ENCODE results near the gene TBPL1. TPM values are rescaled to one million over a fixed set of nuclear protein-coding genes. Genes with fewer than 3 reads are reported as not detected.

TBPL1 gene
- total and polyA plus RNA-seq, 4 donors = 5.4 to 34.6 (median 11.5) TPM

- WGBS = 88% methylated on average over 4 of the region's 4 CpGs
- Histone ChIP-seq H3K9me3 (ENCODE audit: control insufficient read depth in 4 of 4, low read length in 3 of 4) (no peaks in the 10 kb centered on the region), H3K4me1 (ENCODE audit: control insufficient read depth in 4 of 4, insufficient read depth in 4 of 4, low read length in 3 of 4) (peaks cover 0 to 7% (median 0%) of the 10 kb centered on the region in 4 donors), H3K27me3 (ENCODE audit: control insufficient read depth in 4 of 4, insufficient read depth in 4 of 4, low read length in 3 of 4) (no peaks in the 10 kb centered on the region), H3K4me3 (ENCODE audit: low read depth in 1 of 3, low read length in 3 of 3) (no peak overlapping the region), H3K36me3 (ENCODE audit: control insufficient read depth in 4 of 4, insufficient read depth in 3 of 4, low read depth in 1 of 4, low read length in 3 of 4) (no peaks in the 10 kb centered on the region), H3K27ac (ENCODE audit: low read depth in 1 of 2, low read length in 2 of 2) (no peak overlapping the region), H3K9ac (ENCODE audit: low read depth in 1 of 2, low read length in 2 of 2) (no peak overlapping the region)
- no peak for TF ChIP-seq ZBTB33 (IDR thresholded peaks at IDR 0.05)
- TF ChIP-seq FOXA1 (IDR thresholded peaks at IDR 0.05) = no peak
- TF ChIP-seq HNF4G (IDR thresholded peaks at IDR 0.05) = no peak
- no peak for TF ChIP-seq TAF1 (conservative IDR thresholded peaks at IDR 0.05)
- TF ChIP-seq FOXA2 (IDR thresholded peaks at IDR 0.05) = no peak
- no peak for TF ChIP-seq HNF4A (conservative IDR thresholded peaks at IDR 0.05)
- no peak for TF ChIP-seq ATF3 (IDR thresholded peaks at IDR 0.05)
- no peak for TF ChIP-seq CTCF (IDR thresholded peaks at IDR 0.05; ENCODE audit: low read depth, low read length, missing input control)
- no peak for TF ChIP-seq RAD21 (IDR thresholded peaks at IDR 0.05)
- TF ChIP-seq YY1 (IDR thresholded peaks at IDR 0.05) = no peak
- no peak for TF ChIP-seq NR2F2 (IDR thresholded peaks at IDR 0.05)
- DNase-seq (ENCODE audit: low spot score) = no peak
These were observed 12.9 kb downstream of the TBPL1 start for GRCh38 chr6:133965817-133966360.

- no peak overlapping the region for H3K9ac ChIP-seq (ENCODE audit: low read depth in 1 of 2, low read length in 2 of 2)
- no peak for TF ChIP-seq RXRA (IDR thresholded peaks at IDR 0.05)
- no peak for TF ChIP-seq SP1 (IDR thresholded peaks at IDR 0.05)
- no peak for TF ChIP-seq EGR1 (IDR thresholded peaks at IDR 0.05; ENCODE audit: low read depth in 2 of 2)
- no peak for TF ChIP-seq YY1 (IDR thresholded peaks at IDR 0.05)
- no peak for TF ChIP-seq ATF3 (IDR thresholded peaks at IDR 0.05)
- no peak for TF ChIP-seq ZBTB33 (IDR thresholded peaks at IDR 0.05)
- TF ChIP-seq NR2F2 (IDR thresholded peaks at IDR 0.05) = no peak
- no peak for TF ChIP-seq CTCF (IDR thresholded peaks at IDR 0.05; ENCODE audit: low read depth, low read length, missing input control)
- TF ChIP-seq FOXA1 (IDR thresholded peaks at IDR 0.05) = no peak
- TF ChIP-seq HNF4G (IDR thresholded peaks at IDR 0.05) = no peak
- TF ChIP-seq REST (IDR thresholded peaks at IDR 0.05) = no peak
- H3K36me3 ChIP-seq (ENCODE audit: control insufficient read depth in 4 of 4, insufficient read depth in 3 of 4, low read depth in 1 of 4, low read length in 3 of 4) = no peaks in the 10 kb centered on the region
- DNase-seq (ENCODE audit: low spot score) = no peak
- peaks cover 0 to 12% (median 0%) of the 10 kb centered on the region in 4 donors for H3K4me1 ChIP-seq (ENCODE audit: control insufficient read depth in 4 of 4, insufficient read depth in 4 of 4, low read length in 3 of 4)
- no peaks in the 10 kb centered on the region for H3K27me3 ChIP-seq (ENCODE audit: control insufficient read depth in 4 of 4, insufficient read depth in 4 of 4, low read length in 3 of 4)
- no peak overlapping the region for H3K27ac ChIP-seq (ENCODE audit: low read depth in 1 of 2, low read length in 2 of 2)
- no peaks in the 10 kb centered on the region for H3K9me3 ChIP-seq (ENCODE audit: control insufficient read depth in 4 of 4, low read length in 3 of 4)
- no peak overlapping the region for H3K4me3 ChIP-seq (ENCODE audit: low read depth in 1 of 3, low read length in 3 of 3)
- 83% methylated on average over 5 of the region's 5 CpGs for WGBS
These were observed 13.8 kb downstream of the TBPL1 start for GRCh38 chr6:133966654-133967329.

All from liver (tissue), 9 donors.